ENCODE results near the gene CARD19.

Gene CARD19

GRCh38 chr9:93120846-93121315 lies 24.9 kb downstream of the CARD19 start:
- no peak for TF ChIP-seq ZFX (IDR thresholded peaks at IDR 0.05)
- TF ChIP-seq, protein P1, sequence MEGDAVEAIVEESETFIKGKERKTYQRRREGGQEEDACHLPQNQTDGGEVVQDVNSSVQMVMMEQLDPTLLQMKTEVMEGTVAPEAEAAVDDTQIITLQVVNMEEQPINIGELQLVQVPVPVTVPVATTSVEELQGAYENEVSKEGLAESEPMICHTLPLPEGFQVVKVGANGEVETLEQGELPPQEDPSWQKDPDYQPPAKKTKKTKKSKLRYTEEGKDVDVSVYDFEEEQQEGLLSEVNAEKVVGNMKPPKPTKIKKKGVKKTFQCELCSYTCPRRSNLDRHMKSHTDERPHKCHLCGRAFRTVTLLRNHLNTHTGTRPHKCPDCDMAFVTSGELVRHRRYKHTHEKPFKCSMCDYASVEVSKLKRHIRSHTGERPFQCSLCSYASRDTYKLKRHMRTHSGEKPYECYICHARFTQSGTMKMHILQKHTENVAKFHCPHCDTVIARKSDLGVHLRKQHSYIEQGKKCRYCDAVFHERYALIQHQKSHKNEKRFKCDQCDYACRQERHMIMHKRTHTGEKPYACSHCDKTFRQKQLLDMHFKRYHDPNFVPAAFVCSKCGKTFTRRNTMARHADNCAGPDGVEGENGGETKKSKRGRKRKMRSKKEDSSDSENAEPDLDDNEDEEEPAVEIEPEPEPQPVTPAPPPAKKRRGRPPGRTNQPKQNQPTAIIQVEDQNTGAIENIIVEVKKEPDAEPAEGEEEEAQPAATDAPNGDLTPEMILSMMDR (conservative IDR thresholded peaks at IDR 0.05), result no peak
- H3K27ac ChIP-seq, result no peak overlapping the region

- no peak for TF ChIP-seq ZFX (IDR thresholded peaks at IDR 0.05)
- TF ChIP-seq, protein P1 (conservative IDR thresholded peaks at IDR 0.05), result no peak
- H3K27ac ChIP-seq, result no peak overlapping the region
Observed at GRCh38 chr9:93121316-93122241, 25.6 kb downstream of the CARD19 start.

DNA sequence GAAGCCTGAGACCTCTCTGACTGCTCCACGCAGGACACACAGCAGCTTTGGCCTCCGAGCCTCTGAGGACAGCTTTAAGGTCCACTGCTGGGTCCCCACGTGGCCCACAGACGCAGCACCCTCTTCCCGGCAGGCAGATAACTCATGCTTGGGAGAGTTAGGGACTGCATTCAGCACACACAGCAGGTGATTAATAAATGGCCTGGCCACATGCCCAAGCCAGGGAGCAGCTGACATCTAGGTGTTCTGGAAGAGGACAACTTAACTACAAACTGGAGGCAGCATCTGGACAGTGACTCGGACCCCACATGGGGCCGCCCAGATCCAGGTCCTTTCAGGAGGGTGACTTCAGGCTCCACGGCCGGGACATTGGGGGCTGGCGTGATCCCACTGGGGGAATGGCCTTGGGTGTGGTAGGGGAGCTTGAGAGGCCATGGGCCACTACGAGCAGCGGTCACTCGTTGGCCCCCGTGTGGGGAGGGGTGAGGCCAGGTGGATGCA lies 26.8 kb downstream of the CARD19 start:
- TF ChIP-seq, protein P1 (conservative IDR thresholded peaks at IDR 0.05), result no peak
- H3K27ac ChIP-seq, result no peak overlapping the region

GRCh38 chr9:93123561-93124283 lies 27.7 kb downstream of the CARD19 start:
- H3K27ac ChIP-seq, result no peak overlapping the region
- TF ChIP-seq, protein P1 (conservative IDR thresholded peaks at IDR 0.05), result no peak
- TF ChIP-seq ZFX (IDR thresholded peaks at IDR 0.05), result no peak

DNA sequence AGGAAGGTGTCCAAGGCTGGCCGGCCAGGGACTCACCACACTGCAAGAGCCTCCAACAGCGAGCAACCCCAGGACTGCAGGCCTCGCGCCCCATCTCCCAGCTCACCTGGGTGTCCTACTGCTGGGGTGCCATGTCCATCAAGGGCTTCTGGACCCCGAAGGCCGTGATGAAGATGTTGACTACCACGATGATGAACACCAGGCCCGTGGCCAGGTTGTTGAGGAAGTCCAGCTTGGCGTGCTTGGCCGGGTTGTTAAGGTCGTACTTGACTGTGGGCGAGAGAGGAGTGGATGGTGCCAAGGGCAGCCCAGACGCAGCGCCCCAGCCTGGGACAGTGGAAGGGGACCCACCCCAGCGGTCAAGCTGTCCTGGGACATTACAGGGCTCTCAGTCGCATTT lies 28.8 kb downstream of the CARD19 start:
- TF ChIP-seq, protein P1 (conservative IDR thresholded peaks at IDR 0.05), result no peak
- TF ChIP-seq ZFX (IDR thresholded peaks at IDR 0.05), result no peak
- H3K27ac ChIP-seq, result no peak overlapping the region

GRCh38 chr9:93125331-93125894 lies 29.4 kb downstream of the CARD19 start:
- no peak overlapping the region for H3K27ac ChIP-seq

More at GRCh38 chr9:93125331-93125894, 29.4 kb downstream of the CARD19 start:
- TF ChIP-seq ZFX (IDR thresholded peaks at IDR 0.05), result no peak
- TF ChIP-seq, protein P1 (conservative IDR thresholded peaks at IDR 0.05), result no peak

Data from C4-2B (cell line).